GM12892 (cell line): ENCODE measurements around the gene RINL.

Source experiments
- POLR2A ChIP-seq: IDR thresholded peaks from 2 replicates; pipeline ENCODE4 v1.6.1; 2011; ENCODE audit warnings: low read depth, low read length, control low read depth
- POLR2AphosphoS5 ChIP-seq: IDR thresholded peaks from 2 replicates; pipeline ENCODE4 v1.6.1; 2011; ENCODE audit warnings: low read depth, low read length, control low read depth
- TAF1 ChIP-seq: IDR thresholded peaks from 2 replicates; pipeline ENCODE4 v1.6.1; 2011; ENCODE audit warnings: low read depth, mild to moderate bottlenecking, control low read depth, low read length, borderline replicate concordance

GRCh38 chr19:38908911-38909310, 30.8 kb upstream of the RINL start:
- TF ChIP-seq POLR2A (no peak), TAF1 (no peak), POLR2AphosphoS5 (no peak)
